Natural killer cell (primary cell): Measurements from ENCODE around the gene OPRM1. TPM values are rescaled to one million over a fixed set of nuclear protein-coding genes. Genes with fewer than 3 reads are reported as not detected.

Experiments
- ATAC-seq, 3 donors: fragments of 150-1000 bp in 2 of 3; fragments of 200-7000 bp in 1 of 3; cut with Tn5 transposase; 1 replicate in 1 of 3; 2 replicates in 2 of 3; pipeline ENCODE4 v1.10.0; 2021; ENCODE audit warnings: mild to moderate bottlenecking in 2 of 3, moderate library complexity in 2 of 3
- DNase-seq, 2 donors: peaks; one replicate each; pipeline versions ENCODE4 v3.0.0 to v3.0.0-alpha.2; 2013 to 2021; ENCODE audit warnings: mixed read lengths in 1 of 2
- H3K27ac ChIP-seq: one replicate; pipeline ENCODE4 v1.5.1; 2013; ENCODE audit warnings: mild to moderate bottlenecking, low read length
- H3K27me3 ChIP-seq: one replicate; pipeline ENCODE4 v1.6.1; 2013; ENCODE audit warnings: low read length; ENCODE audit not compliant: control insufficient read depth, insufficient read depth
- H3K36me3 ChIP-seq: one replicate; pipeline ENCODE4 v1.6.1; 2013; ENCODE audit warnings: low read length; ENCODE audit not compliant: control insufficient read depth, insufficient read depth
- H3K4me1 ChIP-seq: one replicate; pipeline ENCODE4 v1.6.1; 2013; ENCODE audit warnings: low read length; ENCODE audit not compliant: control insufficient read depth, insufficient read depth
- H3K4me3 ChIP-seq: one replicate; pipeline ENCODE4 v1.5.1; 2013; ENCODE audit warnings: low read length
- H3K9me3 ChIP-seq: one replicate; pipeline ENCODE4 v1.6.1; 2013; ENCODE audit warnings: low read length; ENCODE audit not compliant: control insufficient read depth, insufficient read depth
- H3K27ac Mint-ChIP-seq, 2 donors: one replicate each; pipeline ENCODE4 v1.8.0; 2022; ENCODE audit warnings: mild to moderate bottlenecking in 2 of 2, mixed read lengths in 2 of 2, moderate library complexity in 1 of 2
- H3K27me3 Mint-ChIP-seq, 2 donors: one replicate each; pipeline ENCODE4 v1.8.0; 2022; ENCODE audit warnings: low read depth in 2 of 2, mixed read lengths in 2 of 2
- H3K36me3 Mint-ChIP-seq: one replicate; pipeline ENCODE4 v1.8.0; 2022; ENCODE audit warnings: mixed read lengths
- H3K4me1 Mint-ChIP-seq, 2 donors: one replicate each; pipeline ENCODE4 v1.8.0; 2022; ENCODE audit warnings: mixed read lengths in 2 of 2
- H3K4me3 Mint-ChIP-seq: one replicate; pipeline ENCODE4 v1.8.0; 2022; ENCODE audit warnings: mild to moderate bottlenecking, moderate library complexity, mixed read lengths
- H3K9me3 Mint-ChIP-seq, 2 donors: one replicate each; pipeline ENCODE4 v1.8.0; 2022; ENCODE audit warnings: mixed read lengths in 2 of 2
- WGBS: methylation state at CpG from one replicate; pipeline ENCODE4 v1.1.7; 2013; ENCODE audit warnings: missing lambda C conversion rate; ENCODE audit not compliant: insufficient coverage; 5-methylcytosine and 5-hydroxymethylcytosine counted together
- intact Hi-C: fragments of 100-400 bp; cut with micrococcal nuclease; formaldehyde crosslinking; loops from one replicate; pipeline ENCODE4 v1.14.2; 2022
- total RNA-seq, 4 donors: library from RNA; stranded (reverse); fragments of 120-200 nt in 1 of 4; gene quantifications; one replicate each; pipeline versions ENCODE4 v1.2.3 to v1.2.4, GENCODE V29; 2013 to 2022
- TF ChIP-seq, protein P1 (sequence below): fragments of 200-600 bp; IDR thresholded peaks from one replicate; pipeline ENCODE4 v1.8.0; 2022; ENCODE audit warnings: antibody characterized with exemption

The OPRM1 gene
- total RNA-seq, 3 donors from 2014 or later (not counting 1 experiment from before 2014, with no cell fraction given) = not detected

DNA sequence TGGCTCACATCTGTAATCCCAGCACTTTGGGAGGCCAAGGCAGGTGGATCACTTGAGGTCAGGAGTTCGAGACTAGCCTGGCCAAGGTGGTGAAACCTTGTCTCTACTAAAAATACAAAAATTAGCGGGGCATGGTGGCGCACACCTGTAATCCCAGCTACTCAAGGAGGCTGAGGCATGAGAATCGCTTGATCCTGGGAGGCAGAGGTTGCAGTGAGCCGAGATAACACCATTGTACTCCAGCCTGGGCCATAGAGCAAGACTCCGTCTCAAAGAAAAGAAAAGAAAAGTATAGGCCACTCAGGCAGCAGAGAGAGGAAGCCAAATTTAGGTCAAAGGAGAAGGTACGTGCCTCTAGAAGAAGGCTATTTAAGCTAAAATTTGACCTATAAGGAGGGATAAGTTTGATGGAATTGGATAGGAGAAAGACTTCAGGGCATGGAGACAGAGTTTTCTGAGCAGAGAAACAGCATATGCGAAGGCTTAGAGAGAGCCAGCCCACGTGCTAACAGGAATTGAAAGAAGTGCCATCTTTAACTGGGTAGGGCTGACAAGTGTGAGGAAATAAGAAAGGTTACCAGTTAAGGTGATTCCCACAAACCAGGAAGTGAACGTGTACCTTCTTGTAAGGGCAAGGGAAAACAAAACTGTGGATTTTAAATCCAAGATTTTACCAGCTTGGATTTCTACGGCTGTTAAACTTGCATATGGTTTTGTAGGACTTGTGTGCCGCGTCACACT, 203.7 kb downstream of the OPRM1 start:
- H3K9me3 ChIP-seq = no peaks in the 10 kb centered on the region
- 79% methylated on average over 13 of the region's 13 CpGs for WGBS
- Mint-ChIP-seq H3K4me3 (peak overlapping the region; percentile 95), H3K4me1 (peaks cover 70 to 74% of the 10 kb centered on the region in 2 donors), H3K27ac (peak overlapping the region; percentile 89 to 93), H3K36me3 (peaks cover 10% of the 10 kb centered on the region), H3K9me3 (peaks cover 2 to 5% of the 10 kb centered on the region in 2 donors), H3K27me3 (no peaks in the 10 kb centered on the region)
- ATAC-seq (no peak), DNase-seq (peak in 1 of 2 donors; percentile 36)
- no peak overlapping the region for H3K4me3 ChIP-seq
- peaks cover 9% of the 10 kb centered on the region for H3K36me3 ChIP-seq
- peaks cover 36% of the 10 kb centered on the region for H3K4me1 ChIP-seq
- no peaks in the 10 kb centered on the region for H3K27me3 ChIP-seq
- H3K27ac ChIP-seq = peak overlapping the region; percentile 27
- intact Hi-C loops = no loop called here
- TF ChIP-seq, protein P1, sequence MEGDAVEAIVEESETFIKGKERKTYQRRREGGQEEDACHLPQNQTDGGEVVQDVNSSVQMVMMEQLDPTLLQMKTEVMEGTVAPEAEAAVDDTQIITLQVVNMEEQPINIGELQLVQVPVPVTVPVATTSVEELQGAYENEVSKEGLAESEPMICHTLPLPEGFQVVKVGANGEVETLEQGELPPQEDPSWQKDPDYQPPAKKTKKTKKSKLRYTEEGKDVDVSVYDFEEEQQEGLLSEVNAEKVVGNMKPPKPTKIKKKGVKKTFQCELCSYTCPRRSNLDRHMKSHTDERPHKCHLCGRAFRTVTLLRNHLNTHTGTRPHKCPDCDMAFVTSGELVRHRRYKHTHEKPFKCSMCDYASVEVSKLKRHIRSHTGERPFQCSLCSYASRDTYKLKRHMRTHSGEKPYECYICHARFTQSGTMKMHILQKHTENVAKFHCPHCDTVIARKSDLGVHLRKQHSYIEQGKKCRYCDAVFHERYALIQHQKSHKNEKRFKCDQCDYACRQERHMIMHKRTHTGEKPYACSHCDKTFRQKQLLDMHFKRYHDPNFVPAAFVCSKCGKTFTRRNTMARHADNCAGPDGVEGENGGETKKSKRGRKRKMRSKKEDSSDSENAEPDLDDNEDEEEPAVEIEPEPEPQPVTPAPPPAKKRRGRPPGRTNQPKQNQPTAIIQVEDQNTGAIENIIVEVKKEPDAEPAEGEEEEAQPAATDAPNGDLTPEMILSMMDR = no peak

DNA sequence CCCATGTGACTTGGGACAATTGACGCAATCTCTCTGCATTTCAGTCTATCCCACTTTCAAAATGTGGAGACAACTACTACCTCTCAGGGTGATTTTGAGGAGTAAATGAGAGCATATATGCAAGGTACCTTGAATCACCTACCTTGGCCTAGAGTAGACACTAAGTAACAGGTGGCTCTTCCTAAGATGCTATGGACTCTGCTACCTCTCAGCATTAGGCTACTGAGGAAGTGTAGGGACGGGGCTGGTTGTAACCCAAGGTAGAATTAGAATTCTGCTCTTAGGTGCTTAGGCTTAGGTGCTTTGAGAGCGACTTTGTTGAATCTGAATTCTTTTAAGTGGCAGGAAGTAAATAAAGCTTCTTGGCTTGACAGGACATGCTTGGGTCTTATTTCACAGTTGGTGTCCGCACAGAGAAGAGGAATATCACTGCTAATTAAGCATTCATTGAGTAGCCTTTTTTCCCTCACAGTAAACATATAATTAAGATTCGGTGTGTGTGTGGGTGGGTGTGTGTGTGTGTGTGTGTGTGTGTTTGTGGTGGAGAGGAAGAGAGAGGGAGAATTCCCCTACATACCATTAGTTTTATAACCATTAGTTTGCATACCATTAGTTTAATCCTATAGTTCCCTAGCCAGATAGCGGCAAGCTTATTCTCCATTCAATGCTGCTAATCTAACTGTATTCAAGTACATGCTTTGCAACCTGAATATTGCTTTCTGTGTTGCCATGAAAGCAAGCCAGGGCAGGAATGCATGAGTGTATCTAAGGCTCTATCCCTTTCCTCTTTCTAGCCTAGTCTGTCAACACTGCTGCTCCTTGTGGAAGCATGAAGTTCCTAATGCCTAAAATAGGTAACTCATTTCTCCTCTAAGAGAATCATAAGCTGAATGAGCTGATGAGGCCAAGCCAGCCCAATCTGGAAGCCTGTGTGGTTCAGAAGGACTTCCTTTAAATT, 205.0 kb downstream of the OPRM1 start:
- peaks cover 79 to 84% of the 10 kb centered on the region in 2 donors for H3K4me1 Mint-ChIP-seq
- peaks cover 10% of the 10 kb centered on the region for H3K36me3 Mint-ChIP-seq
- DNase-seq (peak in 1 of 2 donors; percentile 34), ATAC-seq (no peak)
- TF ChIP-seq, protein P1 = no peak
- no peaks in the 10 kb centered on the region for H3K27me3 Mint-ChIP-seq
- Histone ChIP-seq H3K27me3 (no peaks in the 10 kb centered on the region), H3K4me3 (no peak overlapping the region), H3K36me3 (peaks cover 9% of the 10 kb centered on the region), H3K4me1 (peaks cover 36% of the 10 kb centered on the region), H3K9me3 (no peaks in the 10 kb centered on the region), H3K27ac (peak overlapping the region; percentile 45)
- WGBS = 52% methylated on average over 4 of the region's 6 CpGs
- H3K9me3 Mint-ChIP-seq = peaks cover 2 to 5% of the 10 kb centered on the region in 2 donors
- H3K4me3 Mint-ChIP-seq = peak overlapping the region; percentile 95
- intact Hi-C loops = no loop called here
- peak overlapping the region; percentile 89 to 93 for H3K27ac Mint-ChIP-seq

DNA sequence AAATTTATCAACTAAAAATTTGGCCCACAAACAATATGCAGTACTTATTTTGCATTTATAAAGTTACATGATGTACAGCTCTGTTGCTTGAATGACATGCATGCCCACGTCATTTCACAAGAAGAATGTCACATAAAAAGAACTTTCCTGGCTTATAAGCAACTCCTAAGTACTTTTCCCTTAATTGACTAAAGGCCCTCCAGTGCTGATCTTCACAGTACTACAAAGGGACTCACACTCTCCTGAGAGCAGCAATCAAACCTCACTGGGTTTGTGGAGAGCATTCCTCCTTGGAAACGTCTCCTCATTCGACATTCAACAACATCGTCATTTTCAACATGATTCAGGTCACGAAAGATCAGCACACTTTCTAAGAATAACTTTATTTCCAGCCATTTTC, 206.5 kb downstream of the OPRM1 start:
- WGBS = 39% methylated on average over 5 of the region's 5 CpGs
- no peaks in the 10 kb centered on the region for H3K27me3 Mint-ChIP-seq
- intact Hi-C loops = no loop called here
- peak overlapping the region; percentile 85 for H3K27ac ChIP-seq
- H3K4me1 ChIP-seq = peaks cover 43% of the 10 kb centered on the region
- peak in 1 of 2 donors; percentile 37 for DNase-seq
- TF ChIP-seq, protein P1 = no peak
- peak overlapping the region; percentile 67 for H3K4me3 ChIP-seq
- H3K36me3 Mint-ChIP-seq = peaks cover 10% of the 10 kb centered on the region
- peaks cover 9% of the 10 kb centered on the region for H3K36me3 ChIP-seq
- H3K4me1 Mint-ChIP-seq = peaks cover 87 to 88% of the 10 kb centered on the region in 2 donors
- H3K9me3 Mint-ChIP-seq = peaks cover 2 to 5% of the 10 kb centered on the region in 2 donors
- H3K27ac Mint-ChIP-seq = peak overlapping the region; percentile 89 to 93
- no peaks in the 10 kb centered on the region for H3K9me3 ChIP-seq
- no peaks in the 10 kb centered on the region for H3K27me3 ChIP-seq
- ATAC-seq = no peak
- H3K4me3 Mint-ChIP-seq = peak overlapping the region; percentile 95
